Heart left ventricle (tissue), 13 donors: ENCODE measurements around the gene BTBD16.

ENCODE experiments used
- CTCF ChIP-seq, 12 donors: fragments of 200-600 bp; sonication (generic) in 4 of 12; IDR thresholded peaks; one replicate each; pipeline versions ENCODE4 v1.5.0 to v1.8.0; 2018 to 2022; ENCODE audit warnings: antibody characterized with exemption in 12 of 12, mild to moderate bottlenecking in 5 of 12
- POLR2A ChIP-seq, 2 donors: fragments of 450-650 bp; IDR thresholded peaks; one replicate each; pipeline ENCODE4 v1.6.1; 2017; ENCODE audit warnings: antibody characterized with exemption in 2 of 2, mild to moderate bottlenecking in 2 of 2, moderate library complexity in 2 of 2
- donor health status: ischemic (EF 13 %, LVEDD 7.1; RV severe dilation, severe dysfunction).
- donor health status: DM: no; HTN: yes; CAD: no.
- donor health status: DM: no; HTN: no; CAD: no.
- donor health status: ischemic (EF 25% LVEDD 6.9; RV normal size, moderate dysfunction).
- donor health status: ischemic (EF 25% LVEDD 5.7; RV mildly dilated, moderate dysfunction).
- donor health status: ischemic (EF 35%, LVEDD 5.7; RV mildly dilated, moderate dysfunction).
- donor health status: nonischemic (EF 11% LVEDD 7.7; RV severe dilation, severe dysfunction).
- donor health status: DM: yes; HTN: yes; CAD: no.
- donor health status: PGD.
- donor health status: ischemic (EF 29% LVEDD 5.4; RV normal size, mild dysfunction).
- donor health status: nonischemic (EF 23%, LVEDD 6.1; RV moderate dilation, normal function).

- TF ChIP-seq CTCF (IDR thresholded peaks at IDR 0.05), result no peak
- TF ChIP-seq POLR2A (IDR thresholded peaks at IDR 0.05), result no peak
Observed at GRCh38 chr10:122249991-122250750, 20.9 kb upstream of the BTBD16 start.
